COLO829 (cell line): ENCODE data around the gene LPCAT3.

Experiments used
- DNase-seq: peaks from one replicate; pipeline ENCODE4 v3.0.0; 2012; ENCODE audit warnings: low spot score

LPCAT3 gene

DNA sequence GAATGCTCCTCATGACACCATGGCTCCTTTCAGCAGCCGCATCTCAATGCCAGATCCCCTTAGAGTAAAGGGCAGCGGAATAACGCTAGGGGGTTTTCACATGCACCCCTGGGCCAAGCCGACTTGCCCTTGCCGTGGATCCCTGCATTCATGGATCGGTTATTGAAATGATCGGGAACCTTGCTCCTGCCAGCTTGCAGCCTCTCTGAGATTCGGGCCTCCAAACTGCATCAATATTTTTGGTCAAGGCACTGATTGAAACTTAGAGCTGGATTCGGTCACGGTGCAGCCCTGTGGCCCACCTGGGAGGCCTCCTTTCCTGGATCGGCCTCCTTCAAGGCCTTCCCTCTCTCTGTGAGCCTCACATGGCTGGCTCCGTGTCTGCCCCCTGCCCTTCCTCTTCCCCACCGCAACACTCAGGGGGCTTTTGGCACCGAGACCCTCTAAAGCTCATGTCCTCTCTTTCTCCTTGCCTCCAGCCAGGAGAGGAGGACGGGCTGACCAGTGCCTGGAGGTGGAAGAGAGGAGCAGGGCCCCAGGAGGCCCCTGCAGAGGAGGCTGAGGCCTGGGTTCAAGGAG is 65.3 kb downstream of the LPCAT3 start:
- DNase-seq, result no peak

DNA sequence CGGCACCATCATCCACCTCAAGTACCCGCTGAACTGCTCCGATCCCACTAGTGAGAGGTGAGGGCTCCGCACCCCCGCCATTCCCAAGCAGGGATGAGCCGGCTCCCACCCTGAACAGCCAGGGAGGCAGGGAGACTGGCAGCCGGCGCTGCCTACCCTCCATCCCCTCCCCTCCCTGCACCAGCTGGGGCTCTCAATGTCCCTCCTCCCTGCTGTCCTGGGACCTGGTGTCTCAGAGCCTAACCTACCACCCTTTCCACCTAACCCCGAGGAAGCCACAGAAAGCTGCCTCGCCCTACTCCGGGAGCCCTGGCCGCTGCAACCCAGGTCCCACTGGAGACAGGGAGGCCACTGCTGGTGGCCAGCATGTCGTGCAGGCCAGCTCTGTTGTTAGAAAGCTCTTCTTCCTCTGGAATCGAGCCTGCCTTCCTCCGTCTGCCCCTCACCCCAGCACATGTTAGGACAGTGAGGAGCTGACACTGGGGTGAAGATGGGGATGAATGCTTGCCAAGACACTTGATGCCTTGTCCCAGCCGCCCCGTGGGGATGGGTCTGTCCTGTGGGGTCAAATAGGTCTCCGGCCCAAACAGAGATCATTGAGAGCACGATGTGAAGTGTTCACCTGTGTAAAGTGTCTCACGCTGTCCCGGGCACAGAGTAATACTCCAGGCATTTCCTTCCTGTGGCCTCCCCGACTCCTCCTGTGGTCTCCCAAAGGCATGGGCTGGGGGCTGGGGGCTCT is 66.0 kb downstream of the LPCAT3 start:
- DNase-seq, result no peak

DNA sequence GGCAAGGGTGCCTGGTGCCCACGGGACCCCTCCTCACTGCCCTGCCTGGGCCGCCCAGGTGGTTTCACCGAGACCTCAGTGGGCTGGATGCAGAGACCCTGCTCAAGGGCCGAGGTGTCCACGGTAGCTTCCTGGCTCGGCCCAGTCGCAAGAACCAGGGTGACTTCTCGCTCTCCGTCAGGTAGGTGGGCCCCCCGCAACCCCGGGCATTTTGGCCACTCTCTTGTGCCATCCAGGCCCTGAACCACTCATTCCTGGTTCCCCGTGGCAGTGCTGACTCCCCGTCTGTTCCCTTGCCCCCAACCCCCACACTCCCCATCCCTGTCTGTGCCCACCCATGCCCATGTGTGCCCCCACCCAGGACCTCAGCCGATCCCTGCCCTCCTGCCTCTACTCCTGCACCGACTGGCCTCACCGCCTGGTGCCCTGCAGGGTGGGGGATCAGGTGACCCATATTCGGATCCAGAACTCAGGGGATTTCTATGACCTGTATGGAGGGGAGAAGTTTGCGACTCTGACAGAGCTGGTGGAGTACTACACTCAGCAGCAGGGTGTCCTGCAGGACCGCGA is 66.6 kb downstream of the LPCAT3 start:
- DNase-seq, result no peak

DNA sequence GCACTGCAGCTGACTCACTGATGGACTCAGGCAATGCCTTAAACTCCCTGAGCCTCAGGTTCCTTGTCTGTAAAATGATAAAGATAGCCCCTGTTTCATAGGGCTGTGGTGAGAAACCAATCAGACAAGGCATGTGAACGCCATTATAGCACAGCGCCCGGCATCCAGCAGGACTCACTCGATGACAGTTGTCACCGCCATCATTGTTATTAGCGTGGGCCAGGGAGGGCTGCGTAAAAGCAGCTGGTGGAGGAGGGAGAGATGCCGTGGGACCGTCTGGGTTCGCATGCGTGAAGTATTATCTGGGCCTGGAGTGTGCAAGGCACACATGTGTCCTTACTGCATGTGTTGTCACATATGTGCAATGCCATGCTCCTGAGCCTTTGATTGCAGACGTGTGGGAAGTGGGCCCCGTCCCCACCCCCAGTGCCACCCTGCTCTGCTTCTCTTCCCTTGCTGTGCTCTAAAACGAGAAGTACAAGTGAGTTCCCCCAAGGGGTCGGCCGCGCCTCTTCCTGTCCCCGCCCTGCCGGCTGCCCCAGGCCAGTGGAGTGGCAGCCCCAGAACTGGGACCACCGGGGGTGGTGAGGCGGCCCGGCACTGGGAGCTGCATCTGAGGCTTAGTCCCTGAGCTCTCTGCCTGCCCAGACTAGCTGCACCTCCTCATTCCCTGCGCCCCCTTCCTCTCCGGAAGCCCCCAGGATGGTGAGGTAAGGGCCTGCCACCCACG is 67.3 kb downstream of the LPCAT3 start, which contains the start of gene PTPN6:
Gene PTPN6 (plus strand): TSS at position 546 of the 730 bp plus-strand sequence. CDS start 157 bp downstream, at position 703.
- no peak for DNase-seq

DNA sequence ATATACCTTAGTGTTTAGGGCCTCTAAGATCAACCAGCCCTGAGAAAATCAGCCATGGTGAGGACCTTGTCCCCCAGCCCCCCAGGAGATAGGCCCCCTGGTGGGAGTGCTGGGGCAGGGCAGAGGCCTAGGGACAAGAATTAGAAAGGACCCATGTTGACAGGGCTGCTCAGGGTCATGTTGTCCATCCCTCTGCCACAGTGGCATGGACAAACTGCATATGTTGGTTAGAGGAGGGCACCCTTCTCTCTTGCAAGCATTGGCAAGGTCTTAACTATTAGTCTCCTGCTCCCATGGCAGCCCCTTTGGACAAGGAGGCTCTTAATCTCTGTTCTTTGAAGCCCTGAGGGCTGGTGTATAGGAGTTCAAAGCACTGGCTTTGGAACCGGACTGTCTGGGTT is 67.9 kb downstream of the LPCAT3 start:
- DNase-seq, result no peak

DNA sequence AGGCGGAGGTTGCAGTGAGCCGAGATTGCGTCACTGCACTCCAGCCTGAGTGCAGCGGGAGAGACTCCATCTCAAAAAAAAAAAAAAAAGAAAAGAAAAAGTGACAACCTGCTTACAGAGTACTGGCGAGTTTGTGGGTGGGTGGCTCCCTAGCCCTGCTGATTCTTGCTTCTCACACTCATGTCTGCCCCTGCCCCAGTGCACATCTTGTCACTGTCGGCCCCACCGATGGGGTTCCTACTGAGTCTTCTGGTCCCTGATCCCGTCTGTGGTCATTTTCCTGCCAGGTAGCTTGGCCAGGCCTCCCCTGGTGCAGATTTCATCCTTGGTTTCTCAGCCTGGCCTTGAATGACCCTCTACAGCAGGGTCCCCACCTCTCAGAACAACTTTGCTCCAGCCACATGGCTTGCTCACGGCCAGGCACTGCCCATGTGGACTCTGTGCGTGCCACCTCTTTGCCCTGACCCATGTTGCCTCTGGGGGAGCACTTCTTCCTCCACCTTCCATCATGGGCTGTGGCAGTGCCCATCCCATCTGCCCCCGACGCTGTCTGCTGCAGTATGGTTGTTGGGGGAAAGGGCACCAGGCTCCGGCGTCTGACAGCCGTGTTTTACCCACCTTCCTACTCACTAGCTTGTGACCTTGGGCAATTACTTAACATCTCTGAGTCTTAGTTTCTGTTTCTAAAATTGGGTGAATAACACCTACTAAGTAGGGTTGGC is 69.2 kb downstream of the LPCAT3 start:
- DNase-seq, result no peak

DNA sequence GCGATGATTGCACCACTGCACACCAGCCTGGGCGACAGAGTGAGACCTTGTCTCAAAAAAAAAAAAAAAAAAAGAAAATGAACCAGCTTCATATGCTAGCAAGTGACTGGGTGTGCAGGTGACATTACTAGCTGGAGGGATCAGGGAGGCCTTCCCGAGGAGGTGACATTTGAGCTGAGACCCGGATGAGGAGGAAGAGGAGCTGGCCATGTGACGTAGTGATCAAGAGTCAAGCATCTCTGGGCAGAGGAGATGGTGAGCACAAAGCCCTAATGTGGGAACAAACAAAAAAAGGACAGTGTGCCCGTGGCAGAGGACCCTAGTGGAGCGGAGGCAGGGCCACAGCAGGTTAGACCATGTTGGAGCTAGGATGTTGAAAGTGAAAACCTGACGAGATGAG is 70.7 kb downstream of the LPCAT3 start:
- no peak for DNase-seq

DNA sequence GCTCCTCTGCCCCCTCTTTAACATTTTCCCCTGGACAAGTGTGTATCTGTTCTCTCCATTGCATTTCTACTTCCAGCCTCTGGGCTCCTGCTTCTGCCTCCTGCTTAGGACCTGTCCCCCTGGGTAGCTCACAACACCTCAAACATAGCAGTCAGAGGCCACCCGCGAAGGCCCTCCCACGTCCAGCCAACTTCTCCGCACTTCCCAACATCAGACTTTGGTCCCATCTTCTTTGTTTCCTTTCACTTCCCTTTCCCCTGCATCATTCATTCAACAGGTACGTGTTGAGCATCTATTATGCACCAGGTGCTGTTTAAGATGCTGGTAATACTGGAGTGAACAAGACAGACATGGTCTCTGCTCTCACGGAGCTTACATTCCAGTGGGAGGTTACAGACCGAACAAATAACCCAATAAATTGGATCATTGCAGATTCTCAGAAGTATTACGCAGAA is 71.3 kb downstream of the LPCAT3 start:
- no peak for DNase-seq

DNA sequence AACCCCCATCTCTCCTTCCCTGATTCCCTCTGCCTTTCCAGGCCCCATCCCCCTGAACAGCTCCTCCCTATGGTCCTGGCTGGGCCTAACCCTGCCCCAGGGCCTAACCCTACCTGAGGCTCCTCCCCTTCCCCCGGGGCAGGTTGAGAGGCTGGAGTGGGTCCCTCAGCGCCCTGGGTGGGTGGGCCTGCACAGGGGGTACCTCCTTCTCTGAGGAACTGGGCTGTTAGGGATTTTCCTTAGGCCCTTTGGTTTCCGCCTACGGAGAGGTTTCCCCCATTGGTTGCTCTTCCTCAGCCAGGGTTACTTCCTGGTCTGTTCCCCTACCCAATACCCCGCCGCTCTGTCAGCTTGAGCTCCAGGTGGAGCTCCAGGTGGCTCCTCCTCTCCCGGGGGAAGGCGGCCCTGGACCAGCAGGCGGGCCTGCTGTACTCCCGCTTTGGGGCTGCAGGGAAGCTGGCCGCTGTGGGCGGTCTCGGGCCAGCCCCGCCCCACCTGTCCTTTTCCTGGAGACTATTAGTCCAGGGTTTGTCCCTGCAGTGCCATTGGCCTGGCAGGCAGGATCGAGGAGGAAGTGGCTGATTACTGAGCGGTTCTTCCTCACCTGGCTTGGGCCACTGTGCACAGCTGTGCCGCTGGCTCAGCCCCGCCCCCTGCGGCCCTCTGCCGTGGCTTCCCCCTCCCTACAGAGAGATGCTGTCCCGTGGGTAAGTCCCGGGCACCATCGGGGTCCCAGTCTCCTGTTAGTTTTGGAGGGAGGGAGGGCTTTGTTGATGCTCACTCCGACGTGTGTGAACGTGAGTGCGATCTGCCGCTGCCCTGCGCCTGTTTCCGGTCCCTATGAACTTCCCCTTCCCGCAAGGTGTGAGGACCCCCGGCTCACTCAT is 72.0 kb downstream of the LPCAT3 start:
- DNase-seq, result no peak

DNA sequence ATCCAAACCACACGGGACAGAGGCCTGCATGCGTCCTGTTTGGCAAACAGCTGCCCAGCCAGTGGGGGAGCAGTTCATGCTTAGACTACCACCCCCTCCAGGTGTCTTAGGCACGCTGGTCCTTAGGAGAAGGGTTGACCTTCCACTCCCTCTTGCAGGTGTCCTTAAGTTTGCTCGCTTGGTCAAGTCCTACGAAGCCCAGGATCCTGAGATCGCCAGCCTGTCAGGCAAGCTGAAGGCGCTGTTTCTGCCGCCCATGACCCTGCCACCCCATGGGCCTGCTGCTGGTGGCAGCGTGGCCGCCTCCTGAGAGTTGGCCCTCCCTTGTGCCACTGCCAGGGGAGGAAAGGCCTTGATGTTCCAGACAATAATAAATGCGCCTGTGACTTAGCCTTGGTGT is 72.7 kb downstream of the LPCAT3 start:
- DNase-seq, result no peak

DNA sequence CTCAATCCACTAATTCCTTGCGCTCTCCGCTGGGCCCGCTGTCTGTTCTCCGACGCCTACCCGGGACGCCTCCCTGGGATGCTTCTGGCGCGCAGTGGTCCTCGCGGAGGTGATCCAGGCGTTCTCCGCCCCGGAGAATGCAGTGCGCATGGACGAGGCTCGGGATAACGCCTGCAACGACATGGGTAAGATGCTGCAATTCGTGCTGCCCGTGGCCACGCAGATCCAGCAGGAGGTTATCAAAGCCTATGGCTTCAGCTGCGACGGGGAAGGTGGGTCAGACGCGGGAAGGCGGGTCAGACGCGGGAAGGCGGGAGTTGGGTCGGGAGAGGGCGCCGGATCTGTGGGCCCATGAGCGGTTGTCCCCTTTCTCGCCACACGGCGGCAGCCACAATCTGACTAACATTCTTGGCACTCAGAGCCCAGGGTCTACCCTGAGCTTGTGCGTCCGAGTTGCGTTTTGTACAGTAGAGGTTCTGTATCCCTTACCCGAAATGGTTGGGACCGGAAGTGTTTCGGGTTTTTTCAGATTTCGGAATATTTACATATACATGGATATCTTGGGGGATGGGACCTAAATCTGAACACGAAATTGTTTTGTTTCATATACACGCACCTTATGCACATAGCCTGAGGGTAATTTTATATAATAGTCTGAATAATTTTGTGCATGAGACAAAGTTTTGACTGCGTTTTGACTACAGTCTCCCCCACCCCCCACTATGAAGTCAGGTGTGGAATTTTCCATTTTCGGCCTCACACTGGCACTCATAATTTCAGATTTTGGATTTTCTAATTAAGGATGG is 73.7 kb downstream of the LPCAT3 start:
- DNase-seq, result peak; percentile 85

DNA sequence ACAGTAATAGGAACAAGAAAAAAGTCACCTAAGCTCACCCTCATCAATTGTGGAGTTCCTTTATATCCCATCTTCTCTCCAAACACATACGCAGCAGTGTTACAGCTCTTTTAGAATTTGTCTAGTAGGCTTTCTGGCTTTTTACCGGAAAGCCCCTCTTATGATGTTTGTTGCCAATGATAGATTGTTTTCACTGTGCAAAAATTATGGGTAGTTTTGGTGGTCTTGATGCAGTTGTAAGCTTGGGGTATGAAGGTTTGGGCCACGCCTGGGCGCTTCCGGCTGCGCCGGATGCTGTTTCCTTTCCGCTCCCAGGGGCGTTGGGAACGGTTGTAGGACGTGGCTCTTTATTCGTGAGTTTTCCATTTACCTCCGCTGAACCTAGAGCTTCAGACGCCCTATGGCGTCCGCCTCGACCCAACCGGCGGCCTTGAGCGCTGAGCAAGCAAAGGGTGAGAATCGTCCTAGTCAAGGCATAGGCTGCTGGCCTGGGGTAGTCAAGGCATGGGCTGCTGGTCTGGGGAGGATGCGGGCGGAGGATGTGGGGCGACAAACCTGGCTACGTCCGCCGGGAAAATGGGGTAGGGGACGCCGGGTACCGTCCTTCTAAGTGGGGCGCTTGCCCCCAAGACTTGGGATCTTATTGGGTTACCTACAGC is 74.4 kb downstream of the LPCAT3 start, which contains the start of the genes C12orf57 and RNU7-1:
Gene C12orf57 (plus strand): TSS at position 301 of the 659 bp plus-strand sequence. CDS start 100 bp downstream, at position 401.
Gene RNU7-1 (plus strand): TSS at position 95 of the 659 bp plus-strand sequence.
- peak; percentile 89 for DNase-seq

DNA sequence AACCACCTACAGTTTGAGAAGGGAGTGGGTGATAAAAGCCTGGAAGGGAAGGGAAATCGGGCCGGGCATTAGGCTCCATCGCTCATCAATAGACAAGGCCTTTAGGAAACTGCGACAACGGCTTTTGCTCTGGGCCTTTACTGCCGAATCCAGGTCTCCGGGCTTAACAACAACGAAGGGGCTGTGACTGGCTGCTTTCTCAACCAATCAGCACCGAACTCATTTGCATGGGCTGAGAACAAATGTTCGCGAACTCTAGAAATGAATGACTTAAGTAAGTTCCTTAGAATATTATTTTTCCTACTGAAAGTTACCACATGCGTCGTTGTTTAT is 74.9 kb downstream of the LPCAT3 start:
- peak; percentile 92 for DNase-seq

DNA sequence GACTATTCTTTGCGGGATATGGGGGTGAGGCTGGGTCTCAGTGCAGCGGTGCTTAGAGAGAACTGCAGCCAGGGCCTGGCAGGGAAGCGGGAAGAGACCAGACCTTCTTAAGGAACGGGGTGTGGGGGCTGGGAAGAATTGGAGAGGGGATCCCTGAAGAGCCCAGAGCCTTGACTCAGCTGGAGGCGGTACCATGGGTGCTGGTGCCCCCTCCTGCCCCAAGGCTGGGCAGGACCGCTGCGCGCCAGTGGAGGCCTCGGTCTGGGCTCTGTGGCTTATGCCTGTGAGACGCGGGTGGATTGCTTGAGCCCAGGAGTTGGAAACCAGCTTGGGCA is 76.0 kb downstream of the LPCAT3 start:
- no peak for DNase-seq

DNA sequence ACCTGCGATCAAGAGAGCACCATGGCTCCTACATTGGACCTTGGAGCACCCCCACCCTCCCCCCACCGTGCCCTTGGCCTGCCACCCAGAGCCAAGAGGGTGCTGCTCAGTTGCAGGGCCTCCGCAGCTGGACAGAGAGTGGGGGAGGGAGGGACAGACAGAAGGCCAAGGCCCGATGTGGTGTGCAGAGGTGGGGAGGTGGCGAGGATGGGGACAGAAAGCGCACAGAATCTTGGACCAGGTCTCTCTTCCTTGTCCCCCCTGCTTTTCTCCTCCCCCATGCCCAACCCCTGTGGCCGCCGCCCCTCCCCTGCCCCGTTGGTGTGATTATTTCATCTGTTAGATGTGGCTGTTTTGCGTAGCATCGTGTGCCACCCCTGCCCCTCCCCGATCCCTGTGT is 76.5 kb downstream of the LPCAT3 start:
- no peak for DNase-seq

DNA sequence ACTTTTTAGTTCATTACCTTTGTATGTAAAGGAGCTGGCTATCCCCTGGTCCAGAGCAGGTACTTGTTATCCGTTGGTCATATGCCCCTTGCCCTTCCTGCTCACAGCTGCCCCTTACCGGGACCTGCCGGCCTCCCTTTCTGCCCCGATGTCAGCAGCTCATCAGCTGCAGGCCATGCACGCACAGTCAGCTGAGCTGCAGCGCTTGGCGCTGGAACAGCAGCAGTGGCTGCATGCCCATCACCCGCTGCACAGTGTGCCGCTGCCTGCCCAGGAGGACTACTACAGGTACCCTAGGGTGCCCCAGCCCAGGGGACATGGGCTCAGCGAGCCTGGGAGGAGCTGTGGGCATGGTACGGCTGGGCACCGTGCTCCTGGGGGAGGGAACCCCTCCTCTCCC is 77.0 kb downstream of the LPCAT3 start:
- no peak for DNase-seq

DNA sequence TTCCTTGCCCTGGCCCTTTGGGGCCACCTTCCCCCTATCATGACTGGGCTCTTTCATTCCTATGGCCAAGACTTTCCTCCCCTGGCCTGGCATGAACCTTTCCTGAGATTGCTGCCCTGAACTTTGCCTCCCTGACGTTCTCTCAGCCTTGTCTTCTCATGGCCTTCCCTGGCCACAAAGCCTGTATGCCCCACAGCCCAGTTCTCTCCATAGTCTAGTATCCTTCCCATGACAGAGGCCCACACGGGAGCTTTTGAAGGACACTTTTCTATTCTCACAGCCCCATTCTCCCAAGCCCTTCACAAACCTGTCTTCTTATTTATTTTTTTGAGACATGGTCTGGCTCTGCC is 79.1 kb downstream of the LPCAT3 start:
- DNase-seq, result no peak

DNA sequence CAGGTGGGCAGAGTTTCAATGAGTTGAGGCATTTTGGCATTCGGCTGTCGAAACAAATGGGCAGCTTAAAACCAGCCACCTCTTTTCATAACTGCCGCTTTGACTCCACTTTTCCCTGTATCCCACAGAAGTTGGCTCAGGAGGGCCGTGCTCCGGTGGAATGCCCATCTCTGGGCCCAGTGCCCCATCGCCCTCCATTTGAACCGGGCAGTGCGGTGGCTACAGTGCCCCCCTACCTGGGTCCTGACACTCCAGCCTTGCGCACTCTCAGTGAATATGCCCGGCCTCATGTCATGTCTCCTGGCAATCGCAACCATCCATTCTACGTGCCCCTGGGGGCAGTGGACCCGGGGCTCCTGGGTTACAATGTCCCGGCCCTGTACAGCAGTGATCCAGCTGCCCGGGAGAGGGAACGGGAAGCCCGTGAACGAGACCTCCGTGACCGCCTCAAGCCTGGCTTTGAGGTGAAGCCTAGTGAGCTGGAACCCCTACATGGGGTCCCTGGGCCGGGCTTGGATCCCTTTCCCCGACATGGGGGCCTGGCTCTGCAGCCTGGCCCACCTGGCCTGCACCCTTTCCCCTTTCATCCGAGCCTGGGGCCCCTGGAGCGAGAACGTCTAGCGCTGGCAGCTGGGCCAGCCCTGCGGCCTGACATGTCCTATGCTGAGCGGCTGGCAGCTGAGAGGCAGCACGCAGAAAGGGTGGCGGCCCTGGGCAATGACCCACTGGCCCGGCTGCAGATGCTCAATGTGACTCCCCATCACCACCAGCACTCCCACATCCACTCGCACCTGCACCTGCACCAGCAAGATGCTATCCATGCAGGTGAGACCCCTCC is 79.7 kb downstream of the LPCAT3 start:
- no peak for DNase-seq
